Measurements from ENCODE around the gene SLC30A10.
A peak's percentile ranks its signal among the peaks of the same experiment; 100 is the strongest.
"Not testable (repeated sequence)": the region's sequence is repeated elsewhere in the genome, so short reads cannot be mapped to it uniquely, and the experiment has no call there.

The SLC30A10 gene

DNA sequence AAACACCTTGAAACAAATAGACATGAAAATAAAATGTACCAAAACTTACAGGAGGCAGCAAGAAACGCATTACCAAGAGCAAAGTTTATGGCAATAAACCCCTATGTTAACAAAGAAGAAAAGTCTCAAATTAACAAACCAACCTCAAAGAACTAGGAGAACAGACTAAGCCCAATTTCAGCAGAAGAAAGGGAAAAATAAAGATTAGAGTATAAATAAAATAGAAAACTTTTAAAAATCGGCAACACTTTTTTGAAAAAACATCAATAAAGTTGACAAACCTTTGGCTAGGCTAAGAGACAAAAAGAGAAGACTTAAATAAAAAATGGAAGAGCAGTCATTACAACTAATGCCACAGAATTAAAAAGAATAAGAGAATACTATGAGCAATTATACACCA, 42.7 kb downstream of the SLC30A10 start:
- DNase-seq = no peak

DNA sequence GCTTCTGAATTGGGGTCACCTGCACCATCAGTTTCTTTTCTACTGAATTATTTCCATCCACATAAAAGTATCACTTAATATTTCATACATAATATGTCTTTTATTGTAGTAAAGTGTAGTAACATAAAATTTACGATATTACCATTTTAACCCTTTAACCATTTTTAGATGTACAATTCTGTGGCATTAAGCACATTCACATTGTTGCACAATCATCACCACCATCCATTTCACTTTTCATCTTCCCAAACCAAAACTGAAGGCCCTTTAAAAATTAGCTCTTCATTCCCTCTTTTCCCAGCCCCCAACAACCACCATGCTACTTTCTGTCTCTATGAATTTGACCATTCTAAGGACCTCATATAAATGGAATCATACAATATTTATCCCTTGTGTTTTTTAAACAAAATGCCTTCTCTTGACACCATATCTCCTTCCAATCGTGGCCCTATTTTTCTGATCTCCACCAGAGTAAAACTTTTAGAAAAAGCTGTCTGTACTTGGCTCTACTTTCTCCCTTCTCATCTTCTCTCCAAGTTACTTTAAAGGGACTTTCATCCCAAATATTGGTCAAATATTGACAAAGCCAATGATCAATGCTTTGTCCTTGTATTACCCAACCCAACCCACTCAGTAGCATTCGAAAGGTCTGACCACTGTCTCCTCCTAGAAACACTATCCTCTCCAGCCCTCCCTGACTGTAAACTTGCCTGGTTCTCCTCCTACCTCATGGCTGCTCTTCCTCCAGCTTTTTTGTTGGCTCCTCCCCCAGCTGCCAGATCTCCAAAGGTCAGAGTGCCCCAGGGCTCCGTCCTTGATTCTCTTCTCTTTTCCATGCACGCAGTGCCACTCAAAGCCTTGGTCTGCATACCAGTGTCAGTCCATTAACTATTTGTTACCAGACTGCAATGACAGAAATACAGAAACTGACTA, 44.7 kb downstream of the SLC30A10 start:
- no peak for DNase-seq

DNA sequence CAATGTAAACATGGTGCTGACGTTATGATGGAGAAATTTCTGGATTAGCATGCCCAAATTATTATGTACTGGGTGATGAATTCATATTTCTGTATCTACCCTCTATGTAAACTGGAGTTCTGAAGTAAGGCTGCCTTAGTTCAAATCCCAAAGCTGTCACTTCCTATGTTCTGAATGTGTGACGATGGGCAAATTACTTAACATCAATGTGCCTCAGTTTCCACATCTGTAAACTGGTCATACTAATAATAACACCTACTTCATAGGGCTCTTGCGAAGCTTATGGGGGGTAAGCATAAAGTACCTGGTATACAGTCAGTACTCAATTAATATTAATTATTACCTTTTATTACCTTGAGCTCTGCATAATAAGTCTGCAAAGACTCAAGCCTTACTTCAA, 45.6 kb downstream of the SLC30A10 start:
- DNase-seq = no peak

DNA sequence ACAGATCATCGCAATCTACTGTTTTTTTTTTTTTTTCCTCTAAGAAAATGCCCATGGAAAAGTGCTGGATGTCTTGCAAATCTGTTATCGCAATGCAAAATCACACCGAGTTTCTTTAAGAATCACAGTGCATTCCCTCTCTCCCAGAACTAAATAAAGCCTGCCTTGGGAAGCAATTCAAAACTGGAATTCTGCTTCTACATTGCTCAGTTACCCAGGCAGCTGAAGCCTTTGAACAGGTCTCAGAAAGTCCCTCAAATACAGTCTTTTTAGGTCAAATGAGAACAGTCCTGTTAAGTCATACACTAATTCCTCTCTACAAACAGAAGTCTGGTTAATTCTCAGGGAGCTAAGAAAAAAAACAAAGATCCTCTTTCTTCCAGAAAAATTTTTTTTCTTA, 46.3 kb downstream of the SLC30A10 start:
- no peak for DNase-seq

DNA sequence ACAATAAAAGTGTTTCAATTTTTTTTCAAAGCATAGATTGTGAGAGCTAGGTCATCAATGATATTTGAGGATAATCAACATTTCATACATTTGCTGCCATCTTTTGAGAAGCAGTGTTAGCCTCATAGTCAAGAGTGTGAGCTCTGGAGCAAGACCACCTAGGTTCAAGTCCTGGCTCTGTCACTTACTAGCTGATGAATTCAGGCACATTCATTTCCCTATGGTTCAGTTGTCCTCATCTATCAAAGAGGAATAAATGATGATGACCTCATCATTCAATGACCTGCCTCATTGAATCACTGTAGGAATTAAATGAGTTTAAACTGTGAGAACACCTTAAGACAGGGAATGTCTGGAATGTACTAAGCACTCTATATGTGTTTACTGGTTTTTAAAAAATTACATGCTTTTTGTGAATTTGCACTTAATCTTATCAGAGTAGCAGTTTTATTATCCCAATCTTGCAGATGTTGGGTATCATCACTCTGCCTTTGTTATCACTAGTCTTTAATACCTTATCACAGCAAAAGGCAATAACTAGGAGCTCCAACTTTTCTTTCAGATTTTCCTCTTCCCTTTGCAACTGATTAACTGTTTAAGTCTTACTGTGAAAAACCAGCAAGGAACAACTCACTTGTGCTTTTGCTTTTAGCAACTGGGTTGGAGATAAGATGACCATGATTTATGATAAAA, 47.4 kb downstream of the SLC30A10 start:
- DNase-seq = no peak

DNA sequence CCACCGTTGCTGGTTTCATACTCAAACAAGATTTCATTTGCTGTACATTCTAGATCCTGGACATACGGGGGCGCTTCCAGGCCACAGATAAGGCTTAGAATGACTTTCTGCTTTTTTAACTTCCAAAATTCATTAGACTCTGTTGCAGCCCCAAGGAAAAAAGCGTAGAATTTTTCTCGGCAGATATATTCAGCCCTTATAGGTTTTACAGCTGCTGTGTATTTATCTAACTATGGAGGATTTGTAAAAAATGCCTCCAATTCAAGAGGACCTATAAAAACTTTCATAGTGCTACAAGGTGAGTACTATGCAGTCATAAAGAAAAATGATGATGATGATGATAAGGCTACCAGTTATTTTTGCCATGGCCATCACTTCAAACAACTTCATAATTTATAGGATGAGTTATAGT, 51.6 kb downstream of the SLC30A10 start:
- DNase-seq = peak; percentile 2

DNA sequence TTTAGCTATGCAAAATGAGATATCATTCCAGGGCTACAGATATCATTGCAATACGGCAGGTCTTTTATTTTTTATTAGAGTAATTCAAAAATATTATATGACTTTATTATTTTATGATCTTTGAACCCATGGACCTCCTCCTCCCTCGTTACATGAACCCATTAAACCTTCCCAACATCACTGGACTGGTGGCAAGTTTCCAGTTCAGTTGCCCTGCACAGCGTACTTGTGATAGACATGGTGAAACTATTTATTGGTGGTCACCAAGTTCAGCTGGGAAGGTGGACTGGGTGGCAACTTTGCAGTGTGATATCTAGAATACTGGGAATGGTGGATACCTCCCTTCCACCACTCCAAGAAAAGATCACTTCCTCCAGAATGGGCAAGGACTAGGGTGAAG, 52.5 kb downstream of the SLC30A10 start:
- no peak for DNase-seq

DNA sequence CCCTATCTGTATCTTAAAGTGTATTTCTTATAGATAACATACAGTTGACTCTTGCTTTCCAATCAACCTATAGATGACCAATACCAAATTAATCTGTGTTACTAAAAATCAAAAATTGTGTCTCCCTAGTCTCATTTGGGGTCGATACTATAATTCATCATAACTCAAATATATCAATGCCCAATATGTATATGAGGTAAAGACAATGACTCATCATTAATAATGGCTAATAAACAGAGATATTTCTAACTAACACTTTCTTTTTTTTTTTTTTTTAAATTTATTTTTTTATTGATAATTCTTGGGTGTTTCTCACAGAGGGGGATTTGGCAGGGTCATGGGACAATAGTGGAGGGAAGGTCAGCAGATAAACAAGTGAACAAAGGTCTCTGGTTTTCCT, 55.8 kb downstream of the SLC30A10 start:
- DNase-seq = not testable (repeated sequence)

DNA sequence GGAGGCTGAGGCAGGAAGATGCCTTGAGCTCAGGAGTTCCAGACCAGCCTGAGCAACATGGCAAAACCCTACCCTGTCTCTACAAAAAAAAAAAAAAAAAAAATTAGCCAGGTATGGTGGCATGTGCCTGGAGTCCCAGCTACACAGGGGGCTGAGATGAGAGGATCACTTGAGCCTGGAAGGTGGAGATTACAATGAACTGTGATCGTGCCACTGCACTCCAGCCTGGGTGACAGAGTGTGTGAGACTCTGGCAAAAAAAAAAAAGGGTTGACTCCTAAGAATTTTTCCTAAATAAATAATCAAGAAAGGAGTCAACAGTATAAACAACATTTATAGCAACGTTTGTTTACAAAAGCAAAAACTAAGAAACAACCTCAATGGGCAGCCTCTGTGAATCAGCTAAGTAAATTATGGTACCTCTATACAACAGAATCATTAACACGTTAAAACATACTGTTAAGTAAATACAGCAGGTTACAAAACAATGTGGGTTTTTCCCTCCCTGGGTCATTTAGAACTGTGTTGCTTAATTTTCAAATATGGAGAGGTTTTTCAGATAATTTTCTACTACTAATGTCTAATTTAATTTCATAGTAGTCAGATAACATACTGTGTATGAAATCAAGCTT, 56.8 kb downstream of the SLC30A10 start:
- no peak for DNase-seq

DNA sequence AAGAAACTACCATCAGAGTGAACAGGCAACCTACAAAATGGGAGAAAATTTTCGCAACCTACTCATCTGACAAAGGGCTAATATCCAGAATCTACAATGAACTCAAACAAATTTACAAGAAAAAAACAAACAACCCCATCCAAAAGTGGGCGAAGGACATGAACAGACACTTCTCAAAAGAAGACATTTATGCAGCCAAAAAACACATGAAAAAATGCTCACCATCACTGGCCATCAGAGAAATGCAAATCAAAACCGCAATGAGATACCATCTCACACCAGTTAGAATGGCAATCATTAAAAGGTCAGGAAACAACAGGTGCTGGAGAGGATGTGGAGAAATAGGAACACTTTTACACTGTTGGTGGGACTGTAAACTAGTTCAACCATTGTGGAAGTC, 59.7 kb downstream of the SLC30A10 start:
- DNase-seq = not testable (repeated sequence)
